Astrocyte (in vitro differentiated cells and primary cell): ENCODE data around the gene EHBP1.

Source experiments
- EZH2 ChIP-seq: IDR thresholded peaks from 2 replicates; pipeline ENCODE4 v1.6.1; 2012; ENCODE audit warnings: mild to moderate bottlenecking, low read length, inconsistent platforms; ENCODE audit not compliant: insufficient read depth
- TF ChIP-seq, protein P1 (sequence below): IDR thresholded peaks from 2 replicates; pipeline ENCODE4 v1.5.1; 2011; ENCODE audit warnings: low read depth, mild to moderate bottlenecking, inconsistent platforms, low read length, moderate library complexity; ENCODE audit not compliant: insufficient read depth

DNA sequence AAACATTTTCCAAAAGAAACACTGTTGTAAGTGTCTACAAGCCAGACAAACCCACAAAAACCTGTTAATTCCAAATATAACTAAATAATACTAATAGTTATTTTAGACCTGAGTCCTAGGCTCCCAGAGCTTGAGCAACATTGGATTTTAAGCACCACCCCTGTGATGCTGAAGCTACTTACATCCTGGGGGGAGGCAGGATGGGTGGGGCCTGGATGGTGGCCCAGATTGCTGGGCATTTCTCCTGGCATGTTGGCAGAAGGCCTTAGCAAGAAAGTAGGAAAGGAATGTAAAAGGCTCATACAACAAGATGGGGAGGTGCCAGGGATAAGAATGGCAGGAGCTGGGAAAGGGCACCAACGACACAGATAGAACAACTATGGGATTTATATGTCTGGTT, 294.4 kb downstream of the EHBP1 start:
- TF ChIP-seq, protein P1, sequence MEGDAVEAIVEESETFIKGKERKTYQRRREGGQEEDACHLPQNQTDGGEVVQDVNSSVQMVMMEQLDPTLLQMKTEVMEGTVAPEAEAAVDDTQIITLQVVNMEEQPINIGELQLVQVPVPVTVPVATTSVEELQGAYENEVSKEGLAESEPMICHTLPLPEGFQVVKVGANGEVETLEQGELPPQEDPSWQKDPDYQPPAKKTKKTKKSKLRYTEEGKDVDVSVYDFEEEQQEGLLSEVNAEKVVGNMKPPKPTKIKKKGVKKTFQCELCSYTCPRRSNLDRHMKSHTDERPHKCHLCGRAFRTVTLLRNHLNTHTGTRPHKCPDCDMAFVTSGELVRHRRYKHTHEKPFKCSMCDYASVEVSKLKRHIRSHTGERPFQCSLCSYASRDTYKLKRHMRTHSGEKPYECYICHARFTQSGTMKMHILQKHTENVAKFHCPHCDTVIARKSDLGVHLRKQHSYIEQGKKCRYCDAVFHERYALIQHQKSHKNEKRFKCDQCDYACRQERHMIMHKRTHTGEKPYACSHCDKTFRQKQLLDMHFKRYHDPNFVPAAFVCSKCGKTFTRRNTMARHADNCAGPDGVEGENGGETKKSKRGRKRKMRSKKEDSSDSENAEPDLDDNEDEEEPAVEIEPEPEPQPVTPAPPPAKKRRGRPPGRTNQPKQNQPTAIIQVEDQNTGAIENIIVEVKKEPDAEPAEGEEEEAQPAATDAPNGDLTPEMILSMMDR: no peak
- no peak for TF ChIP-seq EZH2
